Measurements from ENCODE around the gene TTYH3. TPM values are rescaled to one million over a fixed set of nuclear protein-coding genes. Genes with fewer than 3 reads are reported as not detected.

The TTYH3 gene
- total and polyA plus RNA-seq, 2 donors (not counting 1 experiment from before 2014, with no cell fraction given): 17.4 to 19.7 TPM

- no peak overlapping the region for H3K9ac ChIP-seq (ENCODE audit: insufficient read depth, low read length)
- no peak overlapping the region for H3K4me3 ChIP-seq (replicated peaks in 1 of 4; ENCODE audit: control extremely low read depth in 1 of 4, insufficient read depth in 1 of 4, low read depth in 3 of 4, low read length in 4 of 4)
- no peaks in the 10 kb centered on the region for H3K9me3 ChIP-seq (ENCODE audit: control insufficient read depth, insufficient read depth, low read depth, low read length)
- H3K36me3 ChIP-seq (ENCODE audit: control insufficient read depth, insufficient read depth, low read length): no peaks in the 10 kb centered on the region
- peaks cover 3% of the 10 kb centered on the region for H3K4me1 ChIP-seq (ENCODE audit: control insufficient read depth, extremely low read depth, insufficient read depth, low read length)
- no peak overlapping the region for H2AFZ ChIP-seq (ENCODE audit: low read length)
- no peaks in the 10 kb centered on the region for H4K20me1 ChIP-seq (ENCODE audit: control insufficient read depth, extremely low read depth, insufficient read depth, low read length)
- no peak overlapping the region for H3K27ac ChIP-seq (ENCODE audit: insufficient read depth, low read length)
- DNase-seq (ENCODE audit: low read depth in 2 of 2): no peak
- H3K79me2 ChIP-seq (ENCODE audit: control insufficient read depth, insufficient read depth, low read length): peaks cover 12% of the 10 kb centered on the region
- H3K27me3 ChIP-seq (ENCODE audit: control insufficient read depth, insufficient read depth, low read length): no peaks in the 10 kb centered on the region
- H3K4me2 ChIP-seq (ENCODE audit: extremely low read depth, insufficient read depth, low read length): no peak overlapping the region
- TF ChIP-seq CTCF (conservative IDR thresholded peaks at IDR 0.05 in 1 of 2, IDR thresholded peaks at IDR 0.05 in 1 of 2; ENCODE audit: low read depth in 1 of 2, low read length in 2 of 2) (no peak), EZH2 (IDR thresholded peaks at IDR 0.05; ENCODE audit: low read length, missing control alignments) (no peak)
Measured at GRCh38 chr7:2628130-2628482, 3.7 kb upstream of the TTYH3 start.

- no peak overlapping the region for H3K4me2 ChIP-seq (ENCODE audit: extremely low read depth, insufficient read depth, low read length)
- no peak overlapping the region for H3K27ac ChIP-seq (ENCODE audit: insufficient read depth, low read length)
- no peaks in the 10 kb centered on the region for H3K27me3 ChIP-seq (ENCODE audit: control insufficient read depth, insufficient read depth, low read length)
- no peak for TF ChIP-seq EZH2 (IDR thresholded peaks at IDR 0.05; ENCODE audit: low read length, missing control alignments)
- TF ChIP-seq CTCF (conservative IDR thresholded peaks at IDR 0.05 in 1 of 2, IDR thresholded peaks at IDR 0.05 in 1 of 2; ENCODE audit: low read depth in 1 of 2, low read length in 2 of 2): no peak
- H3K4me3 ChIP-seq (replicated peaks in 1 of 4; ENCODE audit: control extremely low read depth in 1 of 4, insufficient read depth in 1 of 4, low read depth in 3 of 4, low read length in 4 of 4): no peak overlapping the region
- no peaks in the 10 kb centered on the region for H3K9me3 ChIP-seq (ENCODE audit: control insufficient read depth, insufficient read depth, low read depth, low read length)
- H4K20me1 ChIP-seq (ENCODE audit: control insufficient read depth, extremely low read depth, insufficient read depth, low read length): no peaks in the 10 kb centered on the region
- no peak overlapping the region for H3K9ac ChIP-seq (ENCODE audit: insufficient read depth, low read length)
- H3K36me3 ChIP-seq (ENCODE audit: control insufficient read depth, insufficient read depth, low read length): no peaks in the 10 kb centered on the region
- DNase-seq (ENCODE audit: low read depth in 2 of 2): no peak
- H3K79me2 ChIP-seq (ENCODE audit: control insufficient read depth, insufficient read depth, low read length): peaks cover 17% of the 10 kb centered on the region
- H3K4me1 ChIP-seq (ENCODE audit: control insufficient read depth, extremely low read depth, insufficient read depth, low read length): peaks cover 7% of the 10 kb centered on the region
- H2AFZ ChIP-seq (ENCODE audit: low read length): no peak overlapping the region
Measured at GRCh38 chr7:2628891-2629290, 2.9 kb upstream of the TTYH3 start.

- H3K36me3 ChIP-seq (ENCODE audit: control insufficient read depth, insufficient read depth, low read length): peaks cover 1% of the 10 kb centered on the region
- H3K4me1 ChIP-seq (ENCODE audit: control insufficient read depth, extremely low read depth, insufficient read depth, low read length): peaks cover 11% of the 10 kb centered on the region
- H3K4me3 ChIP-seq (replicated peaks in 1 of 4; ENCODE audit: control extremely low read depth in 1 of 4, insufficient read depth in 1 of 4, low read depth in 3 of 4, low read length in 4 of 4): no peak overlapping the region
- H3K27me3 ChIP-seq (ENCODE audit: control insufficient read depth, insufficient read depth, low read length): no peaks in the 10 kb centered on the region
- H4K20me1 ChIP-seq (ENCODE audit: control insufficient read depth, extremely low read depth, insufficient read depth, low read length): no peaks in the 10 kb centered on the region
- no peak overlapping the region for H3K9ac ChIP-seq (ENCODE audit: insufficient read depth, low read length)
- no peaks in the 10 kb centered on the region for H3K9me3 ChIP-seq (ENCODE audit: control insufficient read depth, insufficient read depth, low read depth, low read length)
- no peak overlapping the region for H3K27ac ChIP-seq (ENCODE audit: insufficient read depth, low read length)
- no peak for TF ChIP-seq EZH2 (IDR thresholded peaks at IDR 0.05; ENCODE audit: low read length, missing control alignments)
- no peak for TF ChIP-seq CTCF (conservative IDR thresholded peaks at IDR 0.05 in 1 of 2, IDR thresholded peaks at IDR 0.05 in 1 of 2; ENCODE audit: low read depth in 1 of 2, low read length in 2 of 2)
- H2AFZ ChIP-seq (ENCODE audit: low read length): no peak overlapping the region
- H3K79me2 ChIP-seq (ENCODE audit: control insufficient read depth, insufficient read depth, low read length): peaks cover 26% of the 10 kb centered on the region
- H3K4me2 ChIP-seq (ENCODE audit: extremely low read depth, insufficient read depth, low read length): no peak overlapping the region
- DNase-seq (ENCODE audit: low read depth in 2 of 2): no peak
Measured at GRCh38 chr7:2629746-2630681, 1.8 kb upstream of the TTYH3 start.

Measured in fibroblast of lung (primary cell).